Measurements from ENCODE around the gene DRC1.

The DRC1 gene

DNA sequence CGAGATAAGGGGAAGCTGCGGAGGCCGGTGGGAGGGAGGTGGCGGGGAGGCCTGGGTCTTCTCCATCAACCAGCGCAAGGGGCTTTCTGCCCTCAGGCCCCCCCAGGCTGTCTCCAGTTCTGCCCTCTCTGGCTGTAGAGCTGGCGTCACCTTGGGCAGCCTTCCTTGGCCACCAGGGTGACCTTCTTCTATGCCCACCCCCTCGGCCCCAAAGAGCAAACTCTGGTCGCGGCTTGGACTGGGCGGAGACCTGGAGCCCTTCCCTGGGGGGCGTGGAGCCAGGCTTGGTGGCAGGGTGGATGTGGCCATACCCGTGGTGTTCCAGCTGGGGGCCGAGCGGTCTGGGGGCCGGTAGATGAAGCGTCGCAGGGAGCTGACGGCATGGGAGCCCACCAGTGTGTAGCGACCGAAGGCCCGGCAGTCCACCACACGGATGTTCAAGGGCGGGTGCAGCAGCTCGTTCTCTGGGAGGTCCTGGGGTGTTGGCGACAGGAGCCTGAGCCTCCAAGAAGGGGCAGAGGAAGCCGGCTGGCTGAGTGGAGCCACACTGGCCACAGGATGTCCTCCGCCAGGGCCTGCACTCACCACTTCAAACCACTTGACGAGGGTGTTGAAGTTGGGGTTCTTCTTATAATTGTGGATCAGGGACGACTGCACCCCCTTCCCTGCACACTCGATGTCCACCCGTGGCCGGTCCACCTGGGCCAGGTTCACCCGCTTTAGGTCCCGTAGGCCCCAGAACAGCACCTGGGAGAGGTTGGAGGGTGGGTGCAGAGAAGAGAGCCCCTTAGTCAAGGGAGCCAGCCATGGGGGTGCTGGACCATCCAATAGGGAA, 71.3 kb downstream of the DRC1 start:
- H3K27ac ChIP-seq: no peak overlapping the region
- DNase-seq: no peak
- TF ChIP-seq CTCF (IDR thresholded peaks at IDR 0.05; ENCODE audit: low read depth, low read length, missing control alignments): no peak
- in situ Hi-C loops (cut with HindIII; ENCODE audit: low pct_ligation_motif_present, low sequenced_read_pairs): no loop called here
- no peak overlapping the region for H3K4me3 ChIP-seq (ENCODE audit: low read depth, low read length)
- no peaks in the 10 kb centered on the region for H3K27me3 ChIP-seq (replicated peaks)
- no peaks in the 10 kb centered on the region for H3K36me3 ChIP-seq (replicated peaks)

GRCh38 chr2:26473796-26474195, 72.1 kb downstream of the DRC1 start:
- Histone ChIP-seq H3K36me3 (replicated peaks) (no peaks in the 10 kb centered on the region), H3K27ac (no peak overlapping the region), H3K27me3 (replicated peaks) (no peaks in the 10 kb centered on the region), H3K4me3 (ENCODE audit: low read depth, low read length) (no peak overlapping the region)
- DNase-seq: no peak
- no peak for TF ChIP-seq CTCF (IDR thresholded peaks at IDR 0.05; ENCODE audit: low read depth, low read length, missing control alignments)
- in situ Hi-C loops (cut with HindIII; ENCODE audit: low pct_ligation_motif_present, low sequenced_read_pairs): no loop called here

- Histone ChIP-seq H3K27ac (no peak overlapping the region), H3K27me3 (replicated peaks) (no peaks in the 10 kb centered on the region), H3K4me3 (ENCODE audit: low read depth, low read length) (no peak overlapping the region), H3K36me3 (replicated peaks) (no peaks in the 10 kb centered on the region)
- TF ChIP-seq CTCF (IDR thresholded peaks at IDR 0.05; ENCODE audit: low read depth, low read length, missing control alignments): no peak
- in situ Hi-C loops (cut with HindIII; ENCODE audit: low pct_ligation_motif_present, low sequenced_read_pairs): no loop called here
- no peak for DNase-seq
Measured at GRCh38 chr2:26474261-26474785, 72.6 kb downstream of the DRC1 start.

- Histone ChIP-seq H3K27ac (no peak overlapping the region), H3K4me3 (ENCODE audit: low read depth, low read length) (no peak overlapping the region), H3K27me3 (replicated peaks) (no peaks in the 10 kb centered on the region), H3K36me3 (replicated peaks) (no peaks in the 10 kb centered on the region)
- in situ Hi-C loops (cut with HindIII; ENCODE audit: low pct_ligation_motif_present, low sequenced_read_pairs): no loop called here
- DNase-seq: no peak
- no peak for TF ChIP-seq CTCF (IDR thresholded peaks at IDR 0.05; ENCODE audit: low read depth, low read length, missing control alignments)
Measured at GRCh38 chr2:26475037-26475436, 73.3 kb downstream of the DRC1 start.

- in situ Hi-C loops (cut with HindIII; ENCODE audit: low pct_ligation_motif_present, low sequenced_read_pairs): no loop called here
- no peak for DNase-seq
- no peak overlapping the region for H3K27ac ChIP-seq
- H3K27me3 ChIP-seq (replicated peaks): no peaks in the 10 kb centered on the region
- H3K36me3 ChIP-seq (replicated peaks): no peaks in the 10 kb centered on the region
- no peak for TF ChIP-seq CTCF (IDR thresholded peaks at IDR 0.05; ENCODE audit: low read depth, low read length, missing control alignments)
- no peak overlapping the region for H3K4me3 ChIP-seq (ENCODE audit: low read depth, low read length)
Measured at GRCh38 chr2:26475832-26476501, 74.2 kb downstream of the DRC1 start.
